Heart left ventricle (tissue), 13 donors: ENCODE data around the gene WDR89.

Experiments used
- POLR2A ChIP-seq, 2 donors: fragments of 450-650 bp; IDR thresholded peaks; one replicate each; pipeline ENCODE4 v1.6.1; 2017; ENCODE audit warnings: antibody characterized with exemption in 2 of 2, mild to moderate bottlenecking in 2 of 2, moderate library complexity in 2 of 2
- TF ChIP-seq, protein P1 (sequence below), 12 donors: fragments of 200-600 bp; sonication (generic) in 4 of 12; IDR thresholded peaks; one replicate each; pipeline versions ENCODE4 v1.5.0 to v1.8.0; 2018 to 2022; ENCODE audit warnings: antibody characterized with exemption in 12 of 12, mild to moderate bottlenecking in 5 of 12
- donor health status: ischemic (EF 13 %, LVEDD 7.1; RV severe dilation, severe dysfunction).
- donor health status: DM: no; HTN: yes; CAD: no.
- donor health status: DM: no; HTN: no; CAD: no.
- donor health status: ischemic (EF 25% LVEDD 6.9; RV normal size, moderate dysfunction).
- donor health status: ischemic (EF 25% LVEDD 5.7; RV mildly dilated, moderate dysfunction).
- donor health status: ischemic (EF 35%, LVEDD 5.7; RV mildly dilated, moderate dysfunction).
- donor health status: nonischemic (EF 11% LVEDD 7.7; RV severe dilation, severe dysfunction).
- donor health status: DM: yes; HTN: yes; CAD: no.
- donor health status: PGD.
- donor health status: ischemic (EF 29% LVEDD 5.4; RV normal size, mild dysfunction).
- donor health status: nonischemic (EF 23%, LVEDD 6.1; RV moderate dilation, normal function).

- no peak for TF ChIP-seq POLR2A (IDR thresholded peaks at IDR 0.05)
- TF ChIP-seq, protein P1, sequence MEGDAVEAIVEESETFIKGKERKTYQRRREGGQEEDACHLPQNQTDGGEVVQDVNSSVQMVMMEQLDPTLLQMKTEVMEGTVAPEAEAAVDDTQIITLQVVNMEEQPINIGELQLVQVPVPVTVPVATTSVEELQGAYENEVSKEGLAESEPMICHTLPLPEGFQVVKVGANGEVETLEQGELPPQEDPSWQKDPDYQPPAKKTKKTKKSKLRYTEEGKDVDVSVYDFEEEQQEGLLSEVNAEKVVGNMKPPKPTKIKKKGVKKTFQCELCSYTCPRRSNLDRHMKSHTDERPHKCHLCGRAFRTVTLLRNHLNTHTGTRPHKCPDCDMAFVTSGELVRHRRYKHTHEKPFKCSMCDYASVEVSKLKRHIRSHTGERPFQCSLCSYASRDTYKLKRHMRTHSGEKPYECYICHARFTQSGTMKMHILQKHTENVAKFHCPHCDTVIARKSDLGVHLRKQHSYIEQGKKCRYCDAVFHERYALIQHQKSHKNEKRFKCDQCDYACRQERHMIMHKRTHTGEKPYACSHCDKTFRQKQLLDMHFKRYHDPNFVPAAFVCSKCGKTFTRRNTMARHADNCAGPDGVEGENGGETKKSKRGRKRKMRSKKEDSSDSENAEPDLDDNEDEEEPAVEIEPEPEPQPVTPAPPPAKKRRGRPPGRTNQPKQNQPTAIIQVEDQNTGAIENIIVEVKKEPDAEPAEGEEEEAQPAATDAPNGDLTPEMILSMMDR (IDR thresholded peaks at IDR 0.05) = no peak
These were observed 44.5 kb downstream of the WDR89 start for GRCh38 chr14:63596998-63597658.
